Ectodermal cell (in vitro differentiated cells): ENCODE results near the gene AKAP7.
"Not testable (repeated sequence)": the region's sequence is repeated elsewhere in the genome, so short reads cannot be mapped to it uniquely, and the experiment has no call there.

Source experiments
- H3K27ac ChIP-seq: 2 replicates; pipeline ENCODE4 v1.7.0; 2013; ENCODE audit warnings: mild to moderate bottlenecking, low read depth, low read length; ENCODE audit not compliant: insufficient read depth, poor library complexity, severe bottlenecking
- H3K27me3 ChIP-seq: 2 replicates; pipeline ENCODE4 v1.7.0; 2013; ENCODE audit warnings: mild to moderate bottlenecking, low read length; ENCODE audit not compliant: insufficient read depth, control insufficient read depth, poor library complexity, severe bottlenecking
- H3K36me3 ChIP-seq: one replicate; pipeline ENCODE4 v1.7.0; 2013; ENCODE audit warnings: low read length; ENCODE audit not compliant: control insufficient read depth, insufficient read depth
- H3K4me1 ChIP-seq: one replicate; pipeline ENCODE4 v1.7.0; 2013; ENCODE audit warnings: low read length; ENCODE audit not compliant: control insufficient read depth, insufficient read depth
- H3K4me3 ChIP-seq: 2 replicates; pipeline ENCODE4 v1.7.0; 2013; ENCODE audit warnings: low read depth, low read length, control low read depth; ENCODE audit not compliant: insufficient read depth
- H3K9me3 ChIP-seq: 2 replicates; pipeline ENCODE4 v1.7.0; 2013; ENCODE audit warnings: mild to moderate bottlenecking, low read length, moderate library complexity; ENCODE audit not compliant: control insufficient read depth
- WGBS, 2 experiments: methylation state at CpG; one replicate each; pipeline ENCODE4 v1.1.7; 2013; ENCODE audit warnings: missing lambda C conversion rate in 2 of 2; 5-methylcytosine and 5-hydroxymethylcytosine counted together

AKAP7 gene

DNA sequence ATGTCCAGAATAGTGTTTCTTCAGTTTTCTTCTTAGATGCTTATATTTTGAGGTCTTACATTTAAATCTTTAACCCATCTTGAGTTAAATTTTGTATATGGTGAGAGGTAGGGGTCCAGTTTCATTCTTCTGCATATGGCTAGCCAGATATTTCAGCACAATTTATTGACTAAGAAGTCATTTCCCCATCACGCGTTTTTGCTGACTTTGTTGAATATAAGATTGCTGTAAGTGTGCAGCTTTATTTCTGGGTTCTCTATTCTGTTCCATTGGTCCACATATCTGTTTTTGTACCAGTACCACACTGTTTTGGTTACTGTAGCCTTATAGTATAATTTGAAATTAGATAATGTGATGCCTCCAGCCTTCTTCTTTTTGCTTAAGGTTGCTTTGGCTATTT, 179.6 kb downstream of the AKAP7 start:
- 75 to 100% methylated on average over 2 of the region's 2 CpGs for WGBS, 2 experiments
- H3K36me3 ChIP-seq: no peaks in the 10 kb centered on the region
- H3K9me3 ChIP-seq: no peaks in the 10 kb centered on the region
- H3K27me3 ChIP-seq: no peaks in the 10 kb centered on the region
- H3K4me1 ChIP-seq: no peaks in the 10 kb centered on the region
- H3K4me3 ChIP-seq: no peak overlapping the region
- no peak overlapping the region for H3K27ac ChIP-seq

DNA sequence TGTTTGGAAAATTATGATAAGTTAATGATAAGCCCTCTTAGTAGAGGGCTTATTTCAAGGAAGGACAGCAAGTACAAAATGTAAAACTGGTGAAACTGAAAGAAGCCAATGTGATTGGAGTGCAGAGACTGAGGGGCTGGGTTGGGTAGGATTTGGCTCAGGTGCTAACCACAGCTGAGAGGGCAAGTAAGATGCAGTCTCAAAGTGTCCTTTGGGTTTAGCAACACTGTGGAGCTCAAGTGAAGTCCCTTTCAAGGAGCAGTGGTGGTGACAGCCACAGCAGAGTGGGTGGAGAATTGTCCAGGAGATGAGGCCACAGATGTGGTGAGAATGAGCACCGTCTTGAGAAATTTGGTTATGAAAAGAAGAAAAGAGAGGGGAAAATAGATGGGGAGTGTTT, 181.4 kb downstream of the AKAP7 start:
- H3K4me3 ChIP-seq: no peak overlapping the region
- no peaks in the 10 kb centered on the region for H3K9me3 ChIP-seq
- no peaks in the 10 kb centered on the region for H3K27me3 ChIP-seq
- H3K27ac ChIP-seq: no peak overlapping the region
- 76 to 84% methylated on average over 1 of the region's 1 CpG for WGBS, 2 experiments
- no peaks in the 10 kb centered on the region for H3K36me3 ChIP-seq
- no peaks in the 10 kb centered on the region for H3K4me1 ChIP-seq

DNA sequence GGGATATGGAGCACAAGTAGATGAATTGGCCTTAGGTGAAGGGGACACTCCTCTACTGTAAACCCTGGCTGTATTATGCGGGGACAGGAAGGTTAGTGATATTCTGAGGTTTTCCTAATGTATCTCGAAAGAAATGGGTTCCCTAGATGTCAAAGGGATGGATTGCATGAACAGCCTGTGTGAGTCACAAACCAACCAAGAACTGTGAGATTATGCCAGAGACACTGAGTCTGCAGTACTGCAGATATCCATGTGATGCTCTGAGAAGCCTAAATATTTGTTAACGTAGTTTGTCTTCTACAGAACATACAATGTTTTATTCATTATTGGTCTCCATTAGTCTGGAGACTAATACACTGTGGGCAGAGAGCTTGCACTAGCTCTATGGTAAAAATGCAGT, 182.2 kb downstream of the AKAP7 start:
- no peaks in the 10 kb centered on the region for H3K4me1 ChIP-seq
- no peak overlapping the region for H3K27ac ChIP-seq
- H3K27me3 ChIP-seq: no peaks in the 10 kb centered on the region
- H3K9me3 ChIP-seq: no peaks in the 10 kb centered on the region
- WGBS, 2 experiments: 97 to 99% methylated on average over 3 of the region's 3 CpGs
- H3K36me3 ChIP-seq: no peaks in the 10 kb centered on the region
- H3K4me3 ChIP-seq: no peak overlapping the region

DNA sequence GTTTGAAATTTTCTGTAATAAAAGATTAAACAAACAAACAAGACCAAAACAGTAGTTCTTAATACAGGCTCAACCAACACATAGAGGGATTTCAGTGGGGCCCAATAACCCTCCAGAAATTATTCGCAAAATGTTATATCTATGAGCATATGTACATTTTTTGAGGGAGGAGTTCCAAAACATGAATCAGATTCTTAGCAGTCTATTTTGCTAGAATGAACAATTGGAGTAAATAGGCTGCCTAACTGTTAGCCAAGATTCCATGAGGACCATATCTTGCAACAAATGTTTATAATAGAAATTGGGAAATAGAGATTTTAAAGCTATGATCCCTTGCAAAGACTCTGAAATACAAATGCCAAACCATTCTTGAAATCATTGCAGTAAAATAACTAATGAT, 186.3 kb downstream of the AKAP7 start:
- no peak overlapping the region for H3K27ac ChIP-seq
- no peaks in the 10 kb centered on the region for H3K36me3 ChIP-seq
- 100% methylated on average over 1 of the region's 1 CpG; no CpG with 5 or more reads in 1 of the 2 experiments for WGBS, 2 experiments
- no peaks in the 10 kb centered on the region for H3K9me3 ChIP-seq
- H3K4me1 ChIP-seq: no peaks in the 10 kb centered on the region
- H3K4me3 ChIP-seq: no peak overlapping the region
- no peaks in the 10 kb centered on the region for H3K27me3 ChIP-seq

DNA sequence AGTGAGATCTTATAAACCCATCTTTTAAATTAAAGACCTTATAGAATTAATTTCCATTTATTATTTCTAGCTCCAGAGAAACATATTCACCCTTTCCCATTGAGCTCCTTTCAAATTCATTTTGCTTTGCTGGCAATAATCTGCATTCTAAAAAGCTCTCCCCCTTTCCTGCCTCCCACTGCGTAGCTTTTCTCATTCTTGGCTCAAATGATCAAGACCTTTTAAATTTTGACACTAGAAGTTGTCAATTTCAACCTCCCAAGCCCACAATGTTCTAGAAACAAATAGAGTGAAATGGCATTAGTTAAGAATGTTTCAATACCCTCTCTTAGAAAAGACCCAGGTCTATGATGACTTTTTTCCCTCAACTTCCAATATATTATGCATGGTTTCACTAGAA, 186.9 kb downstream of the AKAP7 start:
- H3K4me3 ChIP-seq: no peak overlapping the region
- no peaks in the 10 kb centered on the region for H3K4me1 ChIP-seq
- no peak overlapping the region for H3K27ac ChIP-seq
- H3K27me3 ChIP-seq: no peaks in the 10 kb centered on the region
- H3K9me3 ChIP-seq: no peaks in the 10 kb centered on the region
- WGBS, 2 experiments: 21 to 36% methylated on average over 1 of the region's 1 CpG
- no peaks in the 10 kb centered on the region for H3K36me3 ChIP-seq

DNA sequence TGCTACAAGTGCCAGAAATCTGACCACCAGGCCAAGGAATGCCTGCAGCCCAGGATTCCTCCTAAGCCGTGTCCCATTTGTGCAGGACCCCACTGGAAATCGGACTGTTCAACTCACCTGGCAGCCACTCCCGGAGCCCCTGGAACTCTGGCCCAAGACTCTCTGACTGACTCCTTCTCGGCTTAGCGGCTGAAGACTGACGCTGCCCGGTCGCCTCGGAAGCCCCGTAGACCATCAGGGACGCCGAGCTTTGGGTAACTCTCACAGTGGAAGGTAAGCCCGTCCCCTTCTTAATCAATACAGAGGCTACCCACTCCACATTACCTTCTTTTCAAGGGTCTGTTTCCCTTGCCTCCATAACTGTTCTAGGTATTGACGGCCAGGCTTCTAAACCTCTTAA, 190.4 kb downstream of the AKAP7 start:
- H3K4me3 ChIP-seq, H3K9me3 ChIP-seq, H3K4me1 ChIP-seq, H3K36me3 ChIP-seq, H3K27me3 ChIP-seq, H3K27ac ChIP-seq: not testable (repeated sequence)
- WGBS, 2 experiments: 56 to 68% methylated on average over 14 of the region's 14 CpGs

DNA sequence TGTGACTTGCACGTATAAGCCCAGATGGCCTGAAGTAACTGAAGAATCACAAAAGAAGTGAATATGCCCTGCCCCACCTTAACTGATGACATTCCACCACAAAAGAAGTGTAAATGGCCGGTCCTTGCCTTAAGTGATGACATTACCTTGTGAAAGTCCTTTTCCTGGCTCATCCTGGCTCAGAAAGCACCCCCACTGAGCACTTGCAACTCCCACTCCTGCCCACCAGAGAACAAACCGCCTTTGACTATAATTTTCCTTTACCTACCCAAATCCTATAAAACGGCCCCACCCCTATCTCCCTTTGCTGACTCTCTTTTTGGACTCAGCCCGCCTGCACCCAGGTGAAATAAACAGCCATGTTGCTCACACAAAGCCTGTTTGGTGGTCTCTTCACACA, 193.5 kb downstream of the AKAP7 start:
- WGBS, 2 experiments: 40 to 49% methylated on average over 3 to 4 of the region's 5 CpGs
- H3K4me3 ChIP-seq, H3K27me3 ChIP-seq, H3K4me1 ChIP-seq, H3K27ac ChIP-seq, H3K36me3 ChIP-seq, H3K9me3 ChIP-seq: not testable (repeated sequence)

DNA sequence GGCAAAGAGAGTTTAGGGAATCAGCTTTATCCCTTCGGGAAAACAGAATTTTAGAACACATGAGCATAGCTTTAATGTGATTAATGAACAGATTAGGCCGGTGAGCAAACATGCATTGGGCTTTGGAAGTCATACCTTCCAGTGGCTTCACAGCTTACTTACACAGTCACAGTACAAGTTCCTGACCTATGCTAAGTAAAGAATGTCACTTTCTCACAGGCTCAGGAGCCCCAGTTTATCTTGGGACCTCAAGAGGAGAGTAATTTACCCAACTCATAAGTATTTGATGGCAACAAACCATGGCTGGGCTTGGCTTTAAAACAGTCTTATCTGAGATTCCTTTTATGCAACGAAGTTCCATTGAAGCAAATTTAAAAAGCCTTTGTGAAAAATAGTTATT, 195.9 kb downstream of the AKAP7 start:
- no peaks in the 10 kb centered on the region for H3K4me1 ChIP-seq
- WGBS, 2 experiments: 89 to 96% methylated on average over 3 of the region's 3 CpGs
- no peak overlapping the region for H3K27ac ChIP-seq
- H3K9me3 ChIP-seq: no peaks in the 10 kb centered on the region
- no peak overlapping the region for H3K4me3 ChIP-seq
- H3K27me3 ChIP-seq: no peaks in the 10 kb centered on the region
- no peaks in the 10 kb centered on the region for H3K36me3 ChIP-seq

DNA sequence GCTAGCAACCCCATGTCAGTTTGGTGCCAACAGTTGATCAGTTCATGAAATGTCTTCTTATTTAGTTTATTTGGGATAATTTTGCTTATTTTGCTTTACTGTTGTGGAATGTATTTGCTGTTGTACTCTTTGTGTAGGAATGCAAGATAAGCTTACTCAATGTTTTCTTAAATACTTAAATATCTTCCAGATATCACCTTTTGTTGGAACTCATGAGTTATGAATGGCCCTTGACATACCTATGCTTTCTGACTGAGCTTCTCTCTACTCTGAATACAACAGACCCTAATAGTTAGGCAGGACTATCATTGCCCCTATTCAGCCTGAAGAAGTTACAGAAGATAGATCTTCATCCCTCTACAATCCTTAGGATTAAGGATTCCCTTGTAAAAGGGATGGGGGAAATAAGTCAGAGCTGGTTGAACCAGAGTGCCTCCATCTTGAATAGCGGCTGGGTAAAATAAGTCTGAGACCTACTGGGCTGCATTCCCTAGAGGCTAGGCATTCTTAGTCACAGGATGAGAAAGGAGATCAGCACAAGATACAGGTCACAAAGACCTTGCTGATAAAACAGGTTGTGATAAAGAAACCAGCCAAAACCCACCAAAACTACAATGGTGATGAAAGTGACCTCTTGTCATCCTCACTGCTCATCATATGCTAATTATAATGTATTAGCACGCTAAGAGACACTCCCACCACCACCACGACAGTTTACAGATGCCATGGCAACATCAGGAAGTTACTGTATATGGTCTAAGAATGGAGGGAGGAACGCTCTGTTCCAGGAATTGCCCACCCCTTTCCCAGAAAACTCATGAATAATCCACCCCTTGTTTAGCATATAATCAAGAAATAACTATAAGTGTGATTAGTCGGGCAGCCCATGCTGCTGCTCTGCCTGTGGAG, 196.9 kb downstream of the AKAP7 start:
- WGBS, 2 experiments: 94% methylated on average over 2 to 5 of the region's 5 CpGs
- no peak overlapping the region for H3K4me3 ChIP-seq
- H3K4me1 ChIP-seq: peaks cover 5% of the 10 kb centered on the region
- H3K9me3 ChIP-seq: no peaks in the 10 kb centered on the region
- H3K27me3 ChIP-seq: no peaks in the 10 kb centered on the region
- no peaks in the 10 kb centered on the region for H3K36me3 ChIP-seq
- H3K27ac ChIP-seq: no peak overlapping the region
